ENCODE data around the gene NAA30.

DNA sequence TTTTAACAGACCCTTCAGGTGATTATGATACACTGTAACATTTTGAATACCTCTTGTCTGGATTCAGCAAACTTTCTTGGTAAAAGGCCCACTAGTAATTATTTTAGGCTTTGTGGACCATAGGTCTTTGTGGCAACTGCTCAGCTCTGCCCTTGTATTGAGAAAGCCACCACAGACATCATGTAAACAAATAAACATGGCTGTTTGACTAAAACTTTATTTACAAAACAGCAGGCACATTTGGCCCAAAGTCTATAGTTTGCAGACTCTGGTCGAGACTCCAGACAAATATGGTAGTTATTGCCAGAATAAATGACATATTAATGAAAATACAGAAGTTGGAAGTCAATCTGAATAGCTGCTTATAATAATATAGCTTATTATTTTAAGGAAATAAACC, 18.2 kb downstream of the NAA30 start:
- TF ChIP-seq, protein P1, sequence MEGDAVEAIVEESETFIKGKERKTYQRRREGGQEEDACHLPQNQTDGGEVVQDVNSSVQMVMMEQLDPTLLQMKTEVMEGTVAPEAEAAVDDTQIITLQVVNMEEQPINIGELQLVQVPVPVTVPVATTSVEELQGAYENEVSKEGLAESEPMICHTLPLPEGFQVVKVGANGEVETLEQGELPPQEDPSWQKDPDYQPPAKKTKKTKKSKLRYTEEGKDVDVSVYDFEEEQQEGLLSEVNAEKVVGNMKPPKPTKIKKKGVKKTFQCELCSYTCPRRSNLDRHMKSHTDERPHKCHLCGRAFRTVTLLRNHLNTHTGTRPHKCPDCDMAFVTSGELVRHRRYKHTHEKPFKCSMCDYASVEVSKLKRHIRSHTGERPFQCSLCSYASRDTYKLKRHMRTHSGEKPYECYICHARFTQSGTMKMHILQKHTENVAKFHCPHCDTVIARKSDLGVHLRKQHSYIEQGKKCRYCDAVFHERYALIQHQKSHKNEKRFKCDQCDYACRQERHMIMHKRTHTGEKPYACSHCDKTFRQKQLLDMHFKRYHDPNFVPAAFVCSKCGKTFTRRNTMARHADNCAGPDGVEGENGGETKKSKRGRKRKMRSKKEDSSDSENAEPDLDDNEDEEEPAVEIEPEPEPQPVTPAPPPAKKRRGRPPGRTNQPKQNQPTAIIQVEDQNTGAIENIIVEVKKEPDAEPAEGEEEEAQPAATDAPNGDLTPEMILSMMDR (IDR thresholded peaks at IDR 0.05) = no peak
- no peak for TF ChIP-seq EZH2 (IDR thresholded peaks at IDR 0.05; ENCODE audit: borderline replicate concordance, insufficient read depth, low read depth, low read length, poor library complexity, severe bottlenecking)

All from B cell (primary cell).